B cell (primary cell): ENCODE measurements around the gene AP4M1.

ENCODE experiments used
- CTCF ChIP-seq: fragments of 200-600 bp; IDR thresholded peaks from one replicate; pipeline ENCODE4 v1.8.0; 2022; ENCODE audit warnings: antibody characterized with exemption, mild to moderate bottlenecking
- EZH2 ChIP-seq: IDR thresholded peaks from 2 replicates; pipeline ENCODE4 v1.6.1; 2012; ENCODE audit warnings: borderline replicate concordance, low read depth, mild to moderate bottlenecking, moderate library complexity, low read length; ENCODE audit not compliant: insufficient read depth, poor library complexity, severe bottlenecking

GRCh38 chr7:100082978-100083377 lies 18.5 kb upstream of the AP4M1 start:
- no peak for TF ChIP-seq CTCF
- TF ChIP-seq EZH2 = no peak
